Epidermal melanocyte (primary cell): ENCODE data around the gene BRSK2.
"Not testable (repeated sequence)": the region's sequence is repeated elsewhere in the genome, so short reads cannot be mapped to it uniquely, and the experiment has no call there.

Experiments
- DNase-seq: peaks from one replicate; pipeline ENCODE4 v3.0.0; 2011; ENCODE audit warnings: low spot score; ENCODE audit not compliant: insufficient read length

The BRSK2 gene

DNA sequence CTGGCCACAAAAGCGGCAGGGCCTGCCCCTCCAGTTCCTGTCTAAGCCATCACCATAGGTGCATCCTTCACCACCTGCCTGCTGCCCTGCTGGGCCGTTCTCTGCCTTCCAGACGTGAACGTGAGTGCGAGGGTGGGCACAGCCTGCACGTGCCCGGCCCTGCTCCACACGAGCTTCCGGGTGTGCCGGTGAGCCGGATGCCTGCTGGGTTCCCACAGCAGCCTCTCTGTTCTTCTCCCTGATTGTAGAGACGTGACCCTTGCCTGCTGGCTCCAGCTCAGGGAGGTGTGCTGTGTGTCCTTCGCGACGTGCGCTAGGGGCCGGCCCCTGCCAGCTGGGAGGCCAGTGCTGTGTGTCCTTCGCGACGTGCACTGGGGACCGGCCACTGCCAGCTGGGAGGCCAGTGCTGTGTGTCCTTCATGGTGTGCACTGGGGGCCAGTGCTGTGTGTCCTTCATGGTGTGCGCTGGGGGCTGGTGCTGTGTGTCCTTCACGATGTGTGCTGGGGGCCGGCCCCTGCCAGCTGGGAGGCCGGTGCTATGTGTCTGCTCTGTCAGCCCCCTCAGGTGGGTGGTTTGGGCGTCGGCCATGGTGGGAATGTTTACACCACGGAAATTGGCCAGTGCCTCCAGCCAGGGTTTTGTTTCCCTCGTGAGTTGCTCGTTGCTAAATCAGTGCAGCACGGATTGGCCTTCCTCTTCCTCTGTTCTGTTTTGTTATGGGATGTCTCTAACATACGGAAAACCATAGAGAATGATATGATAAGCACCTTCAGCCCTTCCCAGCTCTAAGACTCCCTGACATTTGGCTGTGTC, 35.4 kb upstream of the BRSK2 start:
- no peak for DNase-seq

DNA sequence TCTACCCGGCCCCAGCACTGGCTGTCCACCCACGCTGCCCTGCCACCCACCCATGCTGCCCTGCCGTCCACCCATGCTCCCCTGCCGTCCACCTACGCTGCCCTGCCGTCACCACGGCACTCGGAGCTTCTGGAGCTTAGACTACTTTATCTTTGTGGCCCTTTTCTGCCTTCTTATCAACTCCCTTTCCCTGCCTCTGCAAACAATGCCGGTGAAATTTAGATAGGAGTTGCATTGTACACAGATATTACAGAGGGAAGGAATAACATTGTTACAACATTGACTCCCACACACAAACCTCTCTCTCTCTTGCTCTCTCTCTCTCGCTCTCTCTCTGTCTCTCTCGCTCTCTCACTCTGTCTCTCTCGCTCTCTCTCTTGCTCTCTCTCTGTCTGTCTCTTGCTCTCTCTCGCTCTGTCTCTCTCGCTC, 33.7 kb upstream of the BRSK2 start:
- no peak for DNase-seq

DNA sequence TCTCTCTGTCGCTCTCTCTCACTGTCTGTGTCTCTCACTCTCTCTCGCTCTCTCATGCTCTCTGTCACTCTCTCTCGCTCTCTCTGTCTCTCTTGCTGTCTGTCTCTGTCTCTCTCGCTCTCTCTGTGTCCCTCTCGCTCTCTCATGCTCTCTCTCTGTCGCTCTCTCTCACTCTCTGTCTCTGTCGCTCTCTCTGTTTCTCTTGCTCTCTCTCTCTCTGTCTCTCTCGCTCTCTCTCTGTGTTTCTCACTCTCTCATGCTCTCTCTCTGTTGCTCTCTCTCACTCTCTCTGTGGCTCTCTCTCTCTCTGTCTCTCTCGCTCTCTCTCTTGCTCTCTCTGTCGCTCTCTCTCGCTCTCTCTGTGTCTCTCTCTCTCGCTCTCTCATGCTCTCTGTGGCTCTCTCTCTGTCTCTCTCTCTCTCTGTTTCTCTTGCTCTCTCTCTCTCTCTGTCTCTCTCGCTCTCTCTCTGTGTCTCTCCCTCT, 33.2 kb upstream of the BRSK2 start:
- DNase-seq: no peak

DNA sequence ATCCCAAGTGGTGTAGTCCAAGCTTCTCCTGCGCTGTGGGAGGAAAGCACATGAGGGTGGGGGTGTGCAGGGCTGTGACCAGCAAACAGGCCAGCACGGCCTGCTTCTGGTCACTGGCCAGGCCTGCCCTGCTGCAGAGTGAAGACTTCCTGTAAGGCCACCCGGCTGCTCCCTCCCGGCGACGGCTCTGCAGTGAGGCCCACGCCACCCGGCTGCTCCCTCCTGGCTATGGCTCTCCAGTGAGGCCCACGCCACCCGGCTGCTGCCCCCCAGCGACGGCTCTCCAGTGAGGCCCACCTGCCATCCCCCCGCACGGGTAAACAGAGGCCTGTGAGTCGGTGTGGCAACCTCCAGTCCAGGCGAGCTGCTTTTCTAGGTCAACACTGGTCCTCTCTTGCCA, 31.4 kb upstream of the BRSK2 start:
- no peak for DNase-seq

DNA sequence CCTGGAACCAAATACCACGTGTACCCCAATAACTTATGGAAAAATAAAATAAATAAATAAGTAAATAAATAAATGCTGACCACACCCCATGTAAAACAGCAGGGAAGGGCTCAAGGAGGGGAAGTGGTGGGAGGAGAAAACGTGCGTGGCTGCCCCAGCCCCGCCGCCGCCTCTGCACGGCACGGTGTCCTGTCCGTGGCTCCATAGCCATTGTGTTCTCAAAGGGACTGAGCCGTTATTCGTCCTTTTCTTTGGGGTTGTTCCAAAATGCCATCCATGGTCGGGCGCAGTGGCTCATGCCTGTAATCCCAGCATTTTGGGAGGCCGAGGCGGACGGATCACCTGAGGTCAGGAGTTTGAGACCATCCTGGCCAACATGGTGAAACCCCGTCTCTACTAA, 30.8 kb upstream of the BRSK2 start:
- not testable (repeated sequence) for DNase-seq

DNA sequence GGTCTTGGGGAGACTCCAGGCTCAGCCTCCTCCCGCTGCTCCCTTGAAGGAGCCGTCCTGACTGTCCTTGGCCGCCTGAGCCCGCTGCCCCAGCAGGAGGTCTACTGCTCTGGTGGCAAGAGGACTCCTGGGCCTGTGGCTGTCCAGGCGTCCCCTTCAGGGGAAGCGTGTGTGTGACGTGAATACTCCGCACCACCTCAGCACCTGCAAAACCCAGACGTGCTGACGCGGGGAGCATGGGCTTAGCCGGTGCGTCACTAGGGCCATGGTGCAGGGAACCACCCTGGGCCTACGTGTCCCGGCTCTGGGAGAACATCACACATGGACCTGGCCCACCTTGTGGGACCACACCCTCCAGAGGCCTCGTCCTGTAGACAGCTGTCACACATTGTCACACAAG, 30.2 kb upstream of the BRSK2 start:
- DNase-seq: peak; percentile 14

DNA sequence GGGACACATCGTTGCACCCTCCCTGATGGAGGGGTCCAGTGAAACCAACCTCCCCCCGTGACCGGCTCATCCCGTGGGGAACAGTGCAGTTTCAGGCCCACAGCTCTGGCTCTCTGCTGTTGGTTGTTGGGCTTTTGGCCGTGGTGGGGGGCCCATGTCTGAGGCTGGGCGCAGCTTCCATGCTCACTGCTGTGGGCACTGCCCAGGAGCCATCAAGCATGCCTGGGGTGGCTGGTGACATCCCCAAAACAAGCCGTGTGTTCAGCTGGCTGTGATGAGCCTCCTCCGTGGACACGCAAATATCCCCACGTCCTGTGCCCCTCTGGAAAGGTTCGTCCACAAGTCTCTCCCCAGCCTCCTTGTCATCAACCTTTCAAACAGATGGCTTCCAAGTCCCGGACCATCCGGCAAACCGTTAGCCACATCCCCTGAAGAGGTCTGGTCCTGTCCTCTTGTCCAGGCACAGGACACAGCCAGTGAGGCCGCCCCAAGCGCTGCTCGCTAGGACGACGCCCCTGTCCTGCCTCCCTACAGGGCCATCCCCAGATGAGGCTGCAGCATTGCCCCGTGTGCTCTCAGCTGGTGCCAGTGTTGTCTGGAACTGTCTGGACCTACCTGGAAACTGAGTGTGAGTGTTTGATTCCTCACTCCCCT, 29.4 kb upstream of the BRSK2 start:
- DNase-seq: no peak

DNA sequence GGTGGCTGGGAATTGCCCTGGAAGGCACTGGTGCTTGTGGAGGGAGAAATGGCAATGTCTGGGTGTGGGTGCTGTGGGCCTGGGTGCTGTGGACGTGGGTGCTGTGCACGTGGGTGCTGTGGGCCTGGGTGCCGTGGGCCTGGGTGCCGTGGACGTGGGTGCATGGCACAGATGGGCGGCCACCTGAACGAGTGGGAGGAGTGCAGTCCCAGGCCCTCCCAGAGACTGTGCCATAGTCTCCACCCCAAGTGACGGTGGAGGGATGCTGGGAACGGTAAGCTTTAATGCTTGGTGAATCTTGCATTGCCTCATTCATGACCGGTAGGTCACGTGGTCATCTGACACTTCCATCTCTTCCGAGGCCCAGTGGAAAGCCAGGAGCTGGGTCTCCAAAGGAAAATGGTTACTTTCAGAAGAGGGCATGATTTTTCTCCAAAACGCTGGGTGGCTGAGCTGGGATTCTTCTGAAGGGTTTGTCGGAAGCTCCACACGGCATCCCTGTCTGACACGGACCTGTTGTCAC, 28.8 kb upstream of the BRSK2 start:
- DNase-seq: no peak

DNA sequence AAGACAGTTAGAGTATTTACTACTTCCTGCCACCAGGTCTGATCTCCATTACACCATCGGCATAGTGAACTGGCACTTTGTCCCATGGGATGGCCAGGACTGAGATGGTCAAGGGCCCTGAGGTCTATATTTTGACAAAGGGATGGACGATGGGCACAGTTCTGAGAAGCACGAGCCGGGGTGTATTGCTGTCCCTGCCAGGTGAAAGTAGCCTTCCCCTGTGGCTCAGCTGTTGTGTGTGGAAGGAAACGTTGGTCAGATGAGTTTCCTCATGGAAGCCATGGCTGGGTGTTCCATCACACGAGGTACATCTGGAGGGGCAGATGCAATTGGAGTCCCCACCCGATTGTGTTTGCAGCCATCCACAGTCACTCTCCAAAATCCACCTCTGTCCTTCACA, 27.9 kb upstream of the BRSK2 start:
- no peak for DNase-seq

DNA sequence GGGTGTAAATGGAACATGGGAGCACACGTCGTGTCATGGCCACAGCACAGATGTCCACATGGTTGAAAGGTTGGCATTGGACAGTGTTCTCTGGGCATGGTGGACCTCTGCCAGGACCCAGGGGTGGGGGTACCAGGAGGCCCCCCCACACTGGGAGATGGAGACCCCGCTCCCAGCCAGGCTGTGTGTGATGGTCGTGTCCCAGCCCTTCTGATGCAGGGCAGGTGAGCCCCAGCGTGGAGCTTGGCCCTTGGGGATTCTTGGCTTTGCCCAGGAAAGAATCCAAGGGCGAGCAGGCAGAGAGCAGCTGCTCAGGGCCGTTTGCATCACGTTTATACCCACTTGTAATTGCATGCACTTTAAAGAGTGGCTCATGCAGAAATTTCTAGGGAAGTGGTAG, 22.0 kb upstream of the BRSK2 start:
- DNase-seq: no peak

DNA sequence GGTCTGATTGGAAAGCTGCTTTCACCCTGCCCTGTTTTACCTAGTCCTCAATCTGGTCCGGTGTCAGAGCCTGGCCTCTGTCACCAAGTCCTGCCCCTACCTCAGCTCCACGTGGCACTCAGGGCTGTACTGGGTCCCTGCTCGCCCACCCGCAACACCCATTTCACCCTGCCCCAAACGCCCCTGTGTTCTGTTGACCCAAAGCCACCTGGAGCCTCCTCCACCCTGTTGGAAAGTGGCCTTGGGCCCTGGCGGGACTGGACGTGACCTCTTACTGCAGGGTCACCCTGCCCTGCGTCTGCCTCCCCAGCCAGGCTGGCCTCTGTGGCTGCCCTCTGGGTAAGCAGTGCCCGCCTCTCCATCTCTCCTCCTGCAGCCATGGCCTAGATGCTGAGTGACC, 21.5 kb upstream of the BRSK2 start:
- DNase-seq: no peak

DNA sequence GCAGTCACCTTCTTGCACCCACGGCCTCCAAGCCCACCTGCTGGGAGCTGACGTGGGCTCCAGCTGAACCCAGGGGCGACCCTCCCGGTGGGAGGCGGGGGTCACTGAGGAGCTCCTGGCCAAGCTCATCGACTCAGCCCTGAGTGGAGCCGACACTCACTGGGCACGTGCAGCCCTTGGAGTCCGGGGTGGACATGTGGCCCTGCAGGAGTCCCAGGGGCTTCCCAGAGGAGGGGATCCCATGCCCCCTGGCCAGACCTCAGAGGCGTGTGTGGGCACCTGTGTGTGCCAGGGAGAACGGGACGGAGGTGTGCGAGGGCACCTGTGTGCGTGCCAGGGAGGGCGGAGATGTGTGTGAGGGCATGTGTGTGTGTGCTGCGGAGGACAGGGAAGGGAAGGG, 20.8 kb upstream of the BRSK2 start:
- no peak for DNase-seq

DNA sequence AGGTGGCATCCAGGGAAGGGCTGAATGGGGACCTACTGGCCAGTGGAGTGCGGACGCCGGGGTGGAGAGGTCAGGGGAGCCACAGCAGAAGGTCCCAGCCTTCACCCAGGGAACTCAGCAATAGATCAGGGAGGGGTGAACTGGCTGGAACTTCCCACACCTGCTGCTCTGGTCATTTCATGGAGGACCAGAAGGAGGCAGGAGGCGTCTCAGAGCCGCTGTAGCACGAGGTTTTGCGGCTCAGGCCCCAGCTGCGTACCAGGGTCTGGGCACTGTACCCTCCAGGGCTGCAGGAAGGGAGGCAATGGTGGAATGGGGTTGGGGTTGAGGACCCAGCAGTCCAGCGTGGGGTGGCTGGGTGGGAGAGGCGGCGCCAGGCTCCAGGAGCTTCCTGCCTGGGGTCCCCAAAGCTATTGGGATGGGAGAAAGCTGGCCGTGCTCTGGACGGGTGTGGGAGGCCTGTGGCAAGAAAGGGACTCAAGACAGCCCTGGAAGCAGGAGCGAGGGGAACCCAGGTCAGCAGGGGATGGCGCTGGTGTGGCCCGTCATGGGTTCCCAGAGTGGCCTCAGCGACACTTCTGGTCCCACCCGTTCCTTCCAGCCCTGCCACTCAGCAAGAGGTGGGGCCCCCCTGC, 20.2 kb upstream of the BRSK2 start:
- no peak for DNase-seq

DNA sequence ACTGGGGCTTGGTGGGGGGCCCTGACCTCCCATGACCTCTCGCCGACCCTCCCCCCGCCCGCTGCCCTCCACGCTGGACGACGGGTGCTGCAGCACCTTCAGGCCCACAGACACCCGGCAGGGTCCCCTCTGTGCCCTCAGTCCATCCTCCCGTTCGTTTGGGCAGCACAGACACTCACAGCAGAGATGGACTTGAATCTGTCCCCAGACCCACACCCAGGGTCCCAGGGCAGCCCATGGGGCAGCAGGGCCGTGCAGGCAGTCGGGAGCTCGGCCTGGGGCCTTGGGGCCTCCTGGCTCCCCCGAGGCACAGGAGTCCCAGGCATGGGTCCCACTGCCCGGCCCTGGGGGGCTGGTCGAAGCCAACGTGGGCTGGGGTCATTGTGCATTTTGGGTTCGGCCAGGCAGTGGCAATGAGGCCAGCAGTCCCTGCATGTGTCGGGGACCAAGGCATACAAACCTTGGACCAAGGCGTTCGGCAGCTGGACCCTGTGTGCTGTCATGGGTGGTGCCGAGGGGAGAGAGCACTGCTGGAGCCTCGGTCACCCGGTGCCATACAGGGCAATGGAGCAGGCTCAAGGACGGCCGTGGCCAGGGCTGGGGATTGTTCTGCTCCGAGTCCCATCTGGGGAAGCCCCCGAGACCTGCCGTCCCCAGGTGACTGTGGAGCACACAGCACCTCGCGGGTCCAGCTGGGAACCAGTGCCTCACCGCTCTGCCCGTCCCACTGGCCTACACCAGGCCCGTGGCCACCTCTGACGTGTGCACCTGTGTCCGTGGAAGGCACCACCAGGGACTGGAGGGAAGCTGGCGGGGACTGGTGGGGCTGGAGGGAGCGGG, 19.3 kb upstream of the BRSK2 start:
- DNase-seq: no peak

DNA sequence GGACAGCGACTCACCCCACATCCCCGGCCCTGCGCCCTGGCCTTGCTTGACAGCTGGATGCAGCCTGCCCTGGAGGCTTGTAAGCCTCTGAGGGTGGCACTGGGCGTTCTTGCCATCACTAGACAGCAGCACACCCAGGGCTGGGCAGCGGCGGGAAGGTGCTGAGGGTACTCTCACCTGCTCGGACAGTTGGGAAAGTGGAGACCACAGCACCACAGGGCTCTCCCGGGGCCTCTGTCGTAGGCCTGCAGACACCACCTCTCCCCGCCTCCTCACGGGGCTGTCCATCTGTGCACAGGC, 18.8 kb upstream of the BRSK2 start:
- DNase-seq: no peak

DNA sequence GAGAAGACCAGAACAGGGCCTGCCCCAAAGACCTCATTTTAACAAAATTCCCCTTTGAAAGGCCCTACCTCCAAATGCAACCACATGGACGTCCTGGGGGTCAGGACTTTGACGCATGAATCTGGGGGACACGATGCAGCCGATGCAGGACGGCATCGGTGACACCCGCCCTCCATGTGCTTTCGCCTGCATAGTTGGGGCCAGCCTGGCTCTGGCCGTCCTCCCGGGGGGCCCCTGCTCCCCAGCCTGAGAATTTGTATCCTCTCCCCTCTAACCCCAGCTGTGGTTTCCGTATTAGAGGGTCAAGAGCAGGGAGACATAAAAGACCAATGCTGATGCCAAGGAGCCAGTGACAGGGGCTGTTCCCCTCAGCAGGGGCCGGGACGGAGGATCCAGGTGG, 18.4 kb upstream of the BRSK2 start:
- no peak for DNase-seq

DNA sequence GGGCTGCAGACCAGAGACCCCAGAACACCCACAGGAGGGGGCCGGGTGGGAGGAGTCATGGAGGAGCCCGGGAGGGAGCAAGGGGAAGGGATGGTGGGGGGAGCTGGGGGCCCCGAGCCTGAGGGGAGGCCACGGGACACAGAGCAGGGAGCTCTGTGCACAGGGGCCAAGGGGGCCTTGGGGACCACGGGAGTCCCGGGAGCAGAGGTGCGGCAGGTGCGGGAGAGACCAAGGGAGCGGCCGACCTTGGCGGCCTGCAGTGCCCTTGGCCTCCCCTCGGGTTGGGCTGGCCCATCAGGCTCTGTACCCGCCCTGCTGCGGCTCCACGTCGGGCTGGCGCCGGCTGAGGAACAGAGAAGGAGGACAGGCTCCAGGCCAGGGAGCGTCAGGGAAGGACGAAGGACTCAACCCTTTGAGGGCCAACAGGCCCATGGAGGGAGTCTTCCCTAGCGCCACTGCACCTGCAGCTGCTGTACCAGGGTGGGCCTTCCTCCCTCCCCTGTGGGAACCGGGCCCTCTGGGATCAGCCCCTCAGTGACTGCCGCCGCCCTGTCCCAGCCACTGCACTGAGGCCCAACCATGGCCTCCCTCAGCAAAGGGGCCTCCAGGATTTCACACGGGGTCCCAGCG, 17.8 kb upstream of the BRSK2 start:
- DNase-seq: no peak

DNA sequence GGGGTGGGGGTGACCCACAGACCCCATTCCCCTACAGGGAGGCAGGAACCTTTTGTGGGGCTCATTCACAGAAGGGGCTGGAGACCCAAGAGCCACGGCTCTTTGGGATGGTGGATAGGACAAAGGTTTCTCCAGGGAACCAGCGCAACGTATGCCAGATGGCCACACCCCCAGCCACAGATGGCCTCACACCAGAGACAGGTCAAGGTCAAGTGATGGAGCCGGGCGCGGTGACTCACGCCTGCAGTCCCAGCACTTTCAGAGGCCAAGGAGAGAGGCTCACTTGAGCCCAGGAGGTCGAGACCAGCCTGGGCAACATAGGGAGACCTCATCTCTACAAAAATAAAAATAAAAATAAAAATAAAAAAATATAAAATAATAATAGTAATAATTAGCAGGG, 17.1 kb upstream of the BRSK2 start:
- no peak for DNase-seq

DNA sequence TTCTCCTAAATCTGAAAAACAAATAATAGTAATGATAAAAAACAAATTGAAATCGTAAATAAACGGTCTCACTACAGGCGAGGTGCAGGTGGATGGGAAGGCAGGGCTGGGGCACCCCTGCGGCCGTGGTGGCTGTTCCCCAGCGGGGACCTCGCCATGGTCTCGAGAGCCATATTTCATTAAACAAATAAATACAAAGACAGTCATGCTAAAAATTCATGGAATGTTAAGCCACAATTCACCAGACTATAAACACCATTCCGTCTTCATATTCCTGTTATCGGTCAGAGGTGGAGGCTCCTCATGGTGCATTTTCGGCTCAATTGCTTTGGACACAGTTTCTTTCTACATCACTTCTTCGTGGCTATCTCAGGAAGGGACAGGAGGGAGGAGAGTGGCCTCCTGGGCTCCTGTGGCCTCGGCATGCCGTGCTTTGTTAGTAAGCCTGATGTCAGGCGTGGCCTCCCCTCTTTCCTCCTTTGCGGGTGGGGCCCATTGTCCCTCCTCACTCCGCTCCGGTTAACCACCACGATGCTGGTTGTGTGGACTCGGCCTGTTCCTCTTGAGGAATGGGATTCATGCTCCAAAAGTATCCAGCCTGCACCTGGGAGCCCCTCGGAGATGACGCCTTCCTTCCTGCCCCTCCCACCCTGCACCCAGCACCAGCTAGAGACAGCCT, 16.1 kb upstream of the BRSK2 start:
- no peak for DNase-seq

DNA sequence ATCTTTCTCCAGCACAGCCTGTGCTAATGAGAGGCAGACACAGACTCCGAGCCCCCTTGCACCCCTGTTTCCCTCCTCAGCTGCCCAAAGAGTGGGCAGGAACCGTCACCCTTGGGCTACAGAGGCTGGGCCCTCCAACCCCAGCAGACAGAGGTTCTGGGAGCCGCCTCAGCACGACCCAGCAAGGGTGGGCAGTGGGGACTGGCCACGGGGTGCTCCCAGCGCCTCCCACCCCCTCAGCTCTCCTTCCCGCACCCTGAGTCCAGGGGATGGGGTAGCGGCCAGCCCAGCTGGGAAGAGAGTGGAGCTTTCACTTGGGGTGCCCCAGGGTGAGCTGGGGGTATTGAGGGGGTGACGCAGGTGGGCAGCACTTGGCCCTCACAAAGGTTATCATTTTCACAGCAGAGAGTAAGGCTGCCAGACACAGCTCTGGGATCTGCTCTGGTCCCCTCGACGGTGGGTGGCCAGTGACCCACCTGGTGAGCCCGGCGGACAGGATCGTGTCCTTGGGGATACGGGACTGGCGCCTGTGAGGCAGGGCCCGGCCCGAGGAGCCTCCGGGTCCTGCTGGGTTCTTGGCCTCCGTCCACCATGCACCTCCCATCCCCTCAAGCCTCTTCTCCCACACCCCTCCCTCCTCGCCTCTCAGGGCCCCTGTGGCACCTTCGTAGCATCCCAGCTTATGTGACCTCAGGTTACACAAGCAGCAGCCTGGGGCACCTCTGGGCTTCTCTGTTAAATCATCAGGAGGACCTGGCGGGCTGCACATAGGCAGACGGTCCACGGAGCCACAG, 14.4 kb upstream of the BRSK2 start:
- DNase-seq: no peak
